Kidney (tissue), 22 donors: Measurements from ENCODE around the gene CYCS. TPM values are rescaled to one million over a fixed set of nuclear protein-coding genes. Genes with fewer than 3 reads are reported as not detected.

Source experiments
- DNase-seq, 5 donors: peaks; one replicate each; pipeline ENCODE4 v3.0.0-alpha.2; 2013 to 2020
- FAIRE-seq: peaks from 2 replicates; lab custom pipeline; 2012; peaks lifted over from hg19 to GRCh38; lab: Jason Lieb, UNC
- H3K27ac ChIP-seq, 2 donors: one replicate each; pipeline ENCODE4 v1.7.0; 2013; ENCODE audit warnings: low read depth in 2 of 2, low read length in 2 of 2, inconsistent platforms in 1 of 2
- H3K27me3 ChIP-seq: one replicate; pipeline ENCODE4 v1.7.1; 2013; ENCODE audit warnings: low read length, inconsistent platforms; ENCODE audit not compliant: control insufficient read depth, insufficient read depth
- H3K36me3 ChIP-seq, 3 donors: one replicate each; pipeline versions ENCODE4 v1.7.0 to v1.7.1; 2013; ENCODE audit warnings: low read length in 3 of 3, control low read depth in 1 of 3, inconsistent platforms in 1 of 3; ENCODE audit not compliant: insufficient read depth in 3 of 3, control insufficient read depth in 2 of 3
- H3K4me1 ChIP-seq, 3 donors: one replicate each; pipeline versions ENCODE4 v1.7.0 to v1.7.1; 2013; ENCODE audit warnings: low read length in 3 of 3, inconsistent platforms in 1 of 3, low read depth in 1 of 3; ENCODE audit not compliant: control insufficient read depth in 2 of 3, insufficient read depth in 2 of 3
- H3K4me3 ChIP-seq, 3 donors: one replicate each; pipeline versions ENCODE4 v1.7.0 to v1.8.1; 2013; ENCODE audit warnings: low read length in 3 of 3, control low read depth in 1 of 3, inconsistent platforms in 1 of 3
- H3K9ac ChIP-seq, 3 donors: one replicate each; pipeline versions ENCODE4 v1.7.0 to v1.7.1; 2013; ENCODE audit warnings: low read length in 3 of 3, control low read depth in 1 of 3, inconsistent platforms in 1 of 3
- H3K9me3 ChIP-seq, 3 donors: one replicate each; pipeline versions ENCODE4 v1.7.0 to v1.7.1; 2013; ENCODE audit warnings: low read length in 3 of 3, control low read depth in 1 of 3, inconsistent platforms in 1 of 3; ENCODE audit not compliant: control insufficient read depth in 2 of 3, insufficient read depth in 1 of 3
- intact Hi-C: fragments of 100-400 bp; cut with DNase I; formaldehyde crosslinking; loops from one replicate; pipeline ENCODE4 v1.11.1; 2022
- long read RNA-seq, 10 donors: library from polyadenylated mRNA in 1 of 10; unstranded in 1 of 10; transcript quantifications; one replicate each; pipeline ENCODE4 v2.0.0 and lab custom pipeline, GENCODE V29; 2021 to 2026
- polyA plus RNA-seq: library from polyadenylated mRNA; stranded (reverse); fragments of 350-450 nt; fragmentation: Illumina TruSeq; extraction: RNeasy Lipid Tissue Mini Kit (QIAGEN cat#74804); gene quantifications from one replicate; pipeline ENCODE4 v1.2.3, GENCODE V29; 2014; ENCODE audit warnings: low read depth, low replicate concordance; ENCODE audit not compliant: insufficient read depth
- total RNA-seq: library from RNA; stranded (reverse); fragmentation: NEBNext Ultra II Directional; extraction: Animal tissue kit (Norgen Biotek cat#: 25700); gene quantifications from one replicate; pipeline ENCODE4 v1.2.1, GENCODE V29; 2021
- TF ChIP-seq, protein P1 (sequence below): IDR thresholded peaks from 3 replicates; pipeline ENCODE4 v1.5.1; 2012; ENCODE audit warnings: mild to moderate bottlenecking, moderate library complexity, borderline replicate concordance; ENCODE audit not compliant: insufficient read depth; ENCODE audit errors: extremely low read depth
- donor health status: control.
- donor health status: control.
- donor health status: control.
- donor health status: control.
- donor health status: control.
- donor health status: DM: yes; HTN: yes; CAD: no.
- donor health status: Normal renal cell carcinoma (clear cell type).

The CYCS gene
- 94.3 TPM for total RNA-seq
- polyA plus RNA-seq: 239 TPM
- long read RNA-seq, donor 1, full-length matches to known transcripts: 49 of 56 reads
- long read RNA-seq, donor 1, partial matches to known transcripts: 7 of 56 reads
- long read RNA-seq, donor 1, other reads (novel, unspliced or antisense): 0 of 56 reads
- long read RNA-seq, donor 2, full-length matches to known transcripts: 77 of 93 reads
- long read RNA-seq, donor 2, partial matches to known transcripts: 16 of 93 reads
- long read RNA-seq, donor 2, other reads (novel, unspliced or antisense): 0 of 93 reads
- long read RNA-seq, donor 3, full-length matches to known transcripts: 138 of 160 reads
- long read RNA-seq, donor 3, partial matches to known transcripts: 22 of 160 reads
- long read RNA-seq, donor 3, other reads (novel, unspliced or antisense): 0 of 160 reads
- long read RNA-seq, donor 4, full-length matches to known transcripts: 56 of 56 reads
- long read RNA-seq, donor 4, partial matches to known transcripts: 0 of 56 reads
- long read RNA-seq, donor 4, other reads (novel, unspliced or antisense): 0 of 56 reads
- long read RNA-seq, donor 5, full-length matches to known transcripts: 5 of 5 reads
- long read RNA-seq, donor 5, partial matches to known transcripts: 0 of 5 reads
- long read RNA-seq, donor 5, other reads (novel, unspliced or antisense): 0 of 5 reads
- long read RNA-seq, donor 6, full-length matches to known transcripts: 150 of 169 reads
- long read RNA-seq, donor 6, partial matches to known transcripts: 19 of 169 reads
- long read RNA-seq, donor 6, other reads (novel, unspliced or antisense): 0 of 169 reads
- long read RNA-seq, donor 7, full-length matches to known transcripts: 29 of 34 reads
- long read RNA-seq, donor 7, partial matches to known transcripts: 3 of 34 reads
- long read RNA-seq, donor 7, other reads (novel, unspliced or antisense): 2 of 34 reads
- long read RNA-seq, donor 8, full-length matches to known transcripts: 62 of 62 reads
- long read RNA-seq, donor 8, partial matches to known transcripts: 0 of 62 reads
- long read RNA-seq, donor 8, other reads (novel, unspliced or antisense): 0 of 62 reads
- long read RNA-seq, donor 9, full-length matches to known transcripts: 38 of 38 reads
- long read RNA-seq, donor 9, partial matches to known transcripts: 0 of 38 reads
- long read RNA-seq, donor 9, other reads (novel, unspliced or antisense): 0 of 38 reads
- long read RNA-seq, donor 10, full-length matches to known transcripts: 68 of 75 reads
- long read RNA-seq, donor 10, partial matches to known transcripts: 7 of 75 reads
- long read RNA-seq, donor 10, other reads (novel, unspliced or antisense): 0 of 75 reads

DNA sequence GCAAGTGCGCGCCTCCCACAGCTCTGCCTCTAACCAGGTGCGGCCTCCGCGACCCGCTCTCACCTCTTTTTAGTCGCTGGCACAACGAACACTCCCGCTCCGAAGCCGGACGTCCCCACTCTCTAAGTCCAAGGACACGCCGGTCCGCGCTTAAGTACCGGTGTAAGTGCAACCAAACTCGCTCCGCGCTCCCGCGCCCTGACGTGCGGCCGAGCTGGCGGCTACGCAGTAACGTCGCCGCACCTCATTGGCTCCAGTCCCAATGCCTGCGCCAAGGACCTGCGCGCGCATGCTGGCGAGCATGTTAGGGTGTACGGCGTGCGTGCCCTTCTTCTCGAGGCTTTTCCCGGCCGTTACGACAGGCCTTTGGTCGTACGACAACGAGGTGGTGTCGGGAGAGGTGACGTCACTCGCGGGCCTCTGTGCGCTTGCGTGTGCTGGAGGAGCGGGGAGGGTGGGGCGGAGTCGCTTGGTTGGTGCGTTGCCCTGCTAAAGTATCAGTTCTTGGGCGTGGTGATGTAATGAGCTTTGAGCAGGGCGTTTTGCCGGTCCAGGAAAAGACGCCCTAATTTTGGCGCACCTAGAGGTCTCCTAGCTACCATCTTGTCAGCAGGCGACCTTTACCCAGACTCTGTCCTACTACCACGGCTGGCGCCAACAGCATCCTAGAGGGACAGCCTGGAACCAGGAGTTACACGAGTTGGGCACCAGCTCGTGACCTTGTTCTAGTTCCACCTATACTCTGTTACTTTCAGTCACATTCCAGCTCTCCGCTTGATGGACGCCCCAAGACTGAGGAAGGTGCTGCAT is at the start of gene CYCS:
CYCS (minus strand) TSS at position 124 of the 810 bp plus-strand sequence. CDS start 1,141 bp downstream, outside the sequence.
- H3K27ac ChIP-seq: peak within 1 kb of the TSS; percentile 97
- peak; percentile 96 for FAIRE-seq
- peak within 1 kb of the TSS; percentile 96 to 100 (median 99) for H3K9ac ChIP-seq

DNA sequence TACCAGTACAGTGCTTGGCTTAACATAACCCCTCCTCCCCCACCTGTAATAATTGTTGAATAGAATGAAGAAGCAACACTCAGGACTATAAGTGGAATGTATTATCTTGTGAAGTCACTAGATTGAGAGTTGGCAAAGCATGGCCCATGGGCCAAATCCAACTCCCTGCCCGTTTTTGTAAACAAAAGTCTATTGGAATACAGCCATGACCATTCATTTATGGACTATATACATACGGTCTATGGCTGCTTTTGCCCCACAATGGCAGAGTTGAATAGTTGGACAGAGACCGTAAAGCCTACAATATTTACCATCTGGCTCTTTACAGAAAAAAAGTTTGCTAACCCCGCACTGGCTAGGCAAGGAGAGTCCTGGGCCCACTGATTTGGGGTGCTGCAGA is 48.1 kb upstream of the CYCS start:
- Histone ChIP-seq H3K27me3 (no peaks in the 10 kb centered on the region), H3K9me3 (no peaks in the 10 kb centered on the region), H3K36me3 (no peaks in the 10 kb centered on the region), H3K9ac (no peak overlapping the region), H3K4me1 (no peaks in the 10 kb centered on the region), H3K27ac (no peak overlapping the region), H3K4me3 (no peak overlapping the region)
- intact Hi-C loops: no loop called here
- TF ChIP-seq, protein P1, sequence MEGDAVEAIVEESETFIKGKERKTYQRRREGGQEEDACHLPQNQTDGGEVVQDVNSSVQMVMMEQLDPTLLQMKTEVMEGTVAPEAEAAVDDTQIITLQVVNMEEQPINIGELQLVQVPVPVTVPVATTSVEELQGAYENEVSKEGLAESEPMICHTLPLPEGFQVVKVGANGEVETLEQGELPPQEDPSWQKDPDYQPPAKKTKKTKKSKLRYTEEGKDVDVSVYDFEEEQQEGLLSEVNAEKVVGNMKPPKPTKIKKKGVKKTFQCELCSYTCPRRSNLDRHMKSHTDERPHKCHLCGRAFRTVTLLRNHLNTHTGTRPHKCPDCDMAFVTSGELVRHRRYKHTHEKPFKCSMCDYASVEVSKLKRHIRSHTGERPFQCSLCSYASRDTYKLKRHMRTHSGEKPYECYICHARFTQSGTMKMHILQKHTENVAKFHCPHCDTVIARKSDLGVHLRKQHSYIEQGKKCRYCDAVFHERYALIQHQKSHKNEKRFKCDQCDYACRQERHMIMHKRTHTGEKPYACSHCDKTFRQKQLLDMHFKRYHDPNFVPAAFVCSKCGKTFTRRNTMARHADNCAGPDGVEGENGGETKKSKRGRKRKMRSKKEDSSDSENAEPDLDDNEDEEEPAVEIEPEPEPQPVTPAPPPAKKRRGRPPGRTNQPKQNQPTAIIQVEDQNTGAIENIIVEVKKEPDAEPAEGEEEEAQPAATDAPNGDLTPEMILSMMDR: no peak
- DNase-seq (no peak), FAIRE-seq (no peak)

More for the DNA sequence above, at the start of gene CYCS:
- Histone ChIP-seq H3K4me1 (peaks cover 0 to 9% (median 5%) of the 10 kb centered on the region in 3 donors), H3K9me3 (no peaks in the 10 kb centered on the region), H3K4me3 (peak within 1 kb of the TSS; percentile 98 to 100 (median 99)), H3K36me3 (peaks cover 4 to 16% (median 7%) of the 10 kb centered on the region in 3 donors), H3K27me3 (no peaks in the 10 kb centered on the region)
- TF ChIP-seq, protein P1: no peak
- intact Hi-C loops: no loop called here
- DNase-seq: peak; percentile 99 to 100 (median 100)

DNA sequence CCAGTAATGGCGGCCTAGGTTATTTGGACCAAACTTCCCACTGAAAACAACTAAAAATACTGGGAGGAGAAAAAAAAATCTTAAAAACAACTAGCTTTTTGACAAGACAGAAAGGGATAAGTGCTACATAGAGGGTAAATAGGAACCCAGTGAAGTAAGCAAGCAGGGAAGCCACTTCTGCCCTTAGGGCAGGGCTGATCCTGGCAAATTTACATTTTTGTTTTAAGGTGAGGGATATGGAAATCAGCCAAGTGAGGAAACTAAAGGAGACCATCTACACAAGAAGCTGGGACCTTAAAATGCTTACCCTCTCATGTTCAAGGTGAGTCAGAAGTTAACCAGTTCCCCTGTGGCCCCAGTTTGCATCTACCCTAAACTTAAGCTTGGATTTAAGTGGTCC is 46.5 kb upstream of the CYCS start:
- no peaks in the 10 kb centered on the region for H3K36me3 ChIP-seq
- no peaks in the 10 kb centered on the region for H3K4me1 ChIP-seq
- FAIRE-seq (no peak), DNase-seq (no peak)
- no peak overlapping the region for H3K4me3 ChIP-seq
- no peak overlapping the region for H3K27ac ChIP-seq
- TF ChIP-seq, protein P1: no peak
- intact Hi-C loops: no loop called here
- H3K27me3 ChIP-seq: no peaks in the 10 kb centered on the region
- H3K9me3 ChIP-seq: no peaks in the 10 kb centered on the region
- H3K9ac ChIP-seq: no peak overlapping the region
